ENCODE measurements around the gene UGGT1.
"Not testable (repeated sequence)": the region's sequence is repeated elsewhere in the genome, so short reads cannot be mapped to it uniquely, and the experiment has no call there.

Gene UGGT1

GRCh38 chr2:128115921-128116623 lies 25.1 kb downstream of the UGGT1 start:
- DNase-seq (ENCODE audit: low read depth in 2 of 2), result no peak

- DNase-seq (ENCODE audit: low read depth in 2 of 2), result no peak
These were observed 43.6 kb downstream of the UGGT1 start for GRCh38 chr2:128134573-128134972.

DNA sequence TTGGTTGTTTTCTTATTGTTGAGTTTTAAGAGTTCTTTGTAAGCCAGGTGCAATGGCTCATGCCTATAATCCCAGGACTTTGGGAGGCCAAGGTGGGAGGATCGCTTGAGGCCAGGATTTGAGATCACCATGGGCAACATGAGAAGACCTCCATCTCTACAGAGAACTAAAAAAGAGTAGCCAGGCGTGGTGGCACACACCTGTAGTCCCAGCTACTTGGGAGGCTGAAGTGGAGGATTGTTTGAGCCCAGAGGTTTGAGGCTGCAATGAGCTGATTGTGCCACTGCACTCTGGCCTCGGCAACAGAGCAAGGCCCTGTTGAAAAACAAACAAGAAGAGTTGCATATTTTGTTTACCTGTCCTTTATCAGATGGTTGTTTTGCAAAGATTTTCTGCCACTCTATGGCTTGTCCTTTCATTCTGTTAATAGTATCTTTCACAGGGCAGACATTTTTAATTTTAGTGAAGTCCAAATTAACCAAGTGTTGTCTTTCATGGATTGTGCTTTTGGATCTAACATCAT lies 46.2 kb downstream of the UGGT1 start:
- DNase-seq (ENCODE audit: low read depth in 2 of 2), result no peak

DNA sequence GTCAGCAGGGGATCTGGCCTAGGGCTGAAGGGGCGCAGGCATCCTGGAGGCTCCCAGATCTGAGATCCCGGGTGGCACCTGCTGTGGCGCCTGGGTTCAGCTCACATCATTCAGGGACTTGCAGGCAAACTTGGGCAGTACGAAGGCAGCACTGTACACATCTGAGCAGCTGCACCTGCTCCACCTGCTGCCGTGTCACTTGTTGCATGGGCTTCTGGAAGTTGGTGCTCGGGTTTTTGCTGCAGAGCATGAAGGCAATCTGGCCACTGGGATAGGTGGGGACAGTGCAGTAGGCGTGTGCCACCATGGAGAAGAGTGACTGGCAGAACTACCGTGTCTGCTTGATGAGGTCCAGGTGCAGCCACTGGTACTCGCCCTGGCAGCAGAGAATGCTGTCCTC lies 48.6 kb downstream of the UGGT1 start:
- DNase-seq (ENCODE audit: low read depth in 2 of 2), result no peak

GRCh38 chr2:128145651-128146050 lies 54.7 kb downstream of the UGGT1 start:
- no peak for DNase-seq (ENCODE audit: low read depth in 2 of 2)

GRCh38 chr2:128153786-128154185 lies 62.8 kb downstream of the UGGT1 start:
- DNase-seq (ENCODE audit: low read depth in 2 of 2), result no peak

DNA sequence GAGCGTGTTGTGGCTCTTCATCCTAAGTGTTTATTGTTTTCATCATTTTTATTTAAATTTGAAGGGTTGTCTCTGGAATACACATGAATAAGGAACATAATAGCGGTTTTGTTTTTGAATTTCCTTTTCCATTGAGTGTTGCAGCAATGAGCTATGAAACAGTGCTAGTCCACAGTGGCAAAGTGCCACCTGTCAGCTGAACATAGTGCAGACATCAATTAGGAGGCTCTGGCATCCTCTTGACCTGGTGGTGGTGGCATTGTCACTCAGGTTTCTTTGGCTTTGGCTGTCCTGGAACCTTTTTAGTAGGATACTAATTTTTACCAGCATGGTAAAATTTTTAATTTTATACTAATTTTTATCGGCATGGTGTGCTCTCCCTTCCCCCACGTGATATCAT lies 63.2 kb downstream of the UGGT1 start:
- no peak for DNase-seq (ENCODE audit: low read depth in 2 of 2)

DNA sequence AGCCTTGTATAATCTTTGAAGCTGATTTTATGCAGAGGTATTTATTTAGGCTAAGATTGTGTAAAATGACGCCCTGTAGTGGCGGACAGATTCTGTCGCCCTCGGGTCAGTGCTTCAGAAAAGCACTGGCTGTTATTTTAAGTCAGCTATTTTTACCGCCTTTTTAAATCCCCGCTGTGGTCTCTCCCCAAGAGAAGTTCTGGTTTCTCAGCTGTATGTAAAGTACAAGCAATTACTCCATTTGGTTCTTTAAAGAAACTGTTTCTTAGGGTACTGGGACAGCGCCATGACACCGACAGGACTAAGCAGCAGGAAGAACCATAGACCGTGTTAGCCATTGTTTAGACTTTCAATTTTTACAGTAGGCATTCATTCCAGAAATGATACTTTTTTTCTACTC lies 65.0 kb downstream of the UGGT1 start:
- no peak for DNase-seq (ENCODE audit: low read depth in 2 of 2)

DNA sequence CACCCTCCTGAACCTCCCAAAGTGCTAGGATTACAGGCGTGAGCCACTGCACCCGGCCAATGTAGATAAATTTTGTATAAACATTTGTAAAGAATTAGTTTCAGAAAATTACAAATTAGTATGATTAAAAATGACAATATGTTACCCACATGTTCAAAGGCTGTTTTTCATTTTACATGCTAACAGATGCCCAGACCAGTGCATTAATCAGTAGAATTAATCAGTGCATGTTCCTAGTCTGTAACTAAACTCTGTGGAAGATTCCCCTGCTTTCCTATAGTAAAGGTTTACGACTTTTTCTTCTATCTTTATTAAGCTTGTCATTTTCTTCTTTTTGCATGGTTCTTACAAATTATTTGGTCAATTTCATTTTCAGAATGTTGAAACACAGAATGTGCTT lies 65.8 kb downstream of the UGGT1 start:
- no peak for DNase-seq (ENCODE audit: low read depth in 2 of 2)

DNA sequence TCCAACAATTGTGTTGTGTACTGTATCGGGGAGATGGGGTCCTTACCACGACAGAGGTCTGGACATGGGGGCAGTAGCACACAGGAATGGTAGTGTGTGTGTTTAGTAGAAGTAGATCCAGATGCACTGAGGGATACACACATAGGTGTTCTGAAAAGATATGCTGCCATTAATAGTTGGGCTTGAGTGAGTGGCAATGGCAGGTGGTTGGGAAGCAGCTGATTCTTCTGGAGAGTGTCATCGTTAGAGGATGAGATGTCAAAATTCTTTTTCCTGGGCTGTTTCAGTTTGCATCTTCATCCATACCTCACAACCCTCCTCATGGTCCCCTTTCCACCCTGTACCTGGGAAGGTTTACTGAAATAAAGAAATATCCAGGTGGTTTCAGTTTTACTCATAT lies 66.6 kb downstream of the UGGT1 start:
- DNase-seq (ENCODE audit: low read depth in 2 of 2), result no peak

DNA sequence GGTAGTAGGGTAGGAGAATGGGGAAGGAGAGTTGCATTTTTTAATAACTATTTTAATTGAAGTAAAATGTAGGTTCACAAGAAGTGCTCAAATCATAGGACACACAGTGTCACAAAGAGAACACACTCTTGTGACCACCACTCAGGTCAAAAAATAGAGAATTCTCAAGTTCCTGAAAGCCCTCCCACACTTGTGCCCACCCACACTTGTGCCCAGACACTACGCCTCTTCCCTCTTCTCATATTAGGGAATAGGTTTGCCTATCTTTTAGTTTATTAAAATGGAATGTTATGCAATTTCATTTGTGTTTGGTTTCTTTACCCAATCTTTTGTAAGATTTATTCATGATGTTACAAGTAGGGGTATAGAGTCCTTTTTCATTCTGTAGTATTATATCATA lies 67.2 kb downstream of the UGGT1 start:
- no peak for DNase-seq (ENCODE audit: low read depth in 2 of 2)

DNA sequence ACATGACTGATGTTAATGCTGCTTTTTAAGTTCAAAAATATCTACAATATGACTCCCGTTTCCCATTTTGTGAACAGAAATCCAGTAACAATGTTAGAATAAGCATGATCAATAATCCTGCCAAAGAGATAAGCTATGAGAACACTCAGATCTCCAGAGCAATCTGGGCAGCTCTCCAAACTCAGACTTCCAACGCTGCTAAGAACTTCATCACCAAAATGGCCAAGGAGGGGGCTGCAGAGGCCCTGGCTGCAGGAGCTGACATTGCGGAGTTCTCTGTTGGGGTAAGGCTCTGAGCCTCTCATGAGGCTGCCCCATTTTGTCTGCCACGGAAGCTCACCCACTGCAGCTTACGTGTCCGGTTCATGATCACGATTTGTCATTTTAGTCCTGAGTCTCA lies 68.4 kb downstream of the UGGT1 start:
- no peak for DNase-seq (ENCODE audit: low read depth in 2 of 2)

- DNase-seq (ENCODE audit: low read depth in 2 of 2), result no peak
These were observed 69.7 kb downstream of the UGGT1 start for GRCh38 chr2:128160616-128161275.

DNA sequence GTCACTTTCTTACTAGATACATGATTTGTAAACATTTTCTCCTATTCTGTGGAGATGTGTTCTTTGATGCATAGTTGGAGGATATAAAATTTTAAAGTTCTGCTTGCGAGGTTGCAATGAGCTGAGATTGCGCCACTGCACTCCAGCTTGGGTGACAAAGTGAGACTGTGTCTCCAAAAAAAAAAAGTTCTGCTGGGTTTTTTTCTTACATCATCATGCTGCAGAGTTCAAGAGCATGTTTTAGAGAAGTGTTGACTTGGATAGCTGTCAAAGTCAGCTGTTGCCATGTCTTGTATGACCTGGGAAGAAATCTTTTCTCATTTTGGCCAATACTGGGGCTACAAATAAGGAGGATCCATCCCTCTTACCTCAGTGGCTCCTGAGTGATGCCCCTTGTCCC lies 71.3 kb downstream of the UGGT1 start:
- DNase-seq (ENCODE audit: low read depth in 2 of 2), result no peak

- no peak for DNase-seq (ENCODE audit: low read depth in 2 of 2)
These were observed 73.3 kb downstream of the UGGT1 start for GRCh38 chr2:128164311-128164710.

DNA sequence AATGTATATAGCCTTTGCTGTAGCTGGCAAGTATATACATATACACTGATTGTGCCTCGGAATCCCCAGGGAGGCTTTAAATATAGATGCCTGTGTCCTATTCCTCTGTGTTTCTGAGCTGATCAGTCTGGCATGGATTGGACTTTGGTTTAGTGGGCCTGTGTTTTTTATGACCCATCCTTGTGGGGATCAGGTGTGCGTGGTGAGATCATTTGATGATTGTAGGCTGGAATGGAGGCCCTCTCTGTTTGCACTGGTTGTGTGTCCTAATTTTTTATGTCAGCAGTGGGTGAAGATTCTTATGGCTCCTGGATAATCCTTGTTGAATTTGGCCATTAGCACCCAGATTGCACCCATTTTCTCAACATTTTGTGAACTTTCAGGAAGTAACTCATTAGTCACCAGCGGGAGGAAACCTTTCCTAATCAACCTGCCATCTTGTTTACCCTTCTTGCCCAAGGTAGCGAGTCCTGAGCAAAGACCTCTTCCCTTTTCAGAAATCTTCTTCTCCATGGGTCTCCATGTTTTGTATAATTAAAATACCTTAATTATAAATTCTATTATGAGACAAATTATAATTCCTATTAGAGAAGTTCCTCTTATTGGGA lies 75.8 kb downstream of the UGGT1 start:
- DNase-seq (ENCODE audit: low read depth in 2 of 2), result no peak

GRCh38 chr2:128169094-128169493 lies 78.1 kb downstream of the UGGT1 start:
- no peak for DNase-seq (ENCODE audit: low read depth in 2 of 2)

DNA sequence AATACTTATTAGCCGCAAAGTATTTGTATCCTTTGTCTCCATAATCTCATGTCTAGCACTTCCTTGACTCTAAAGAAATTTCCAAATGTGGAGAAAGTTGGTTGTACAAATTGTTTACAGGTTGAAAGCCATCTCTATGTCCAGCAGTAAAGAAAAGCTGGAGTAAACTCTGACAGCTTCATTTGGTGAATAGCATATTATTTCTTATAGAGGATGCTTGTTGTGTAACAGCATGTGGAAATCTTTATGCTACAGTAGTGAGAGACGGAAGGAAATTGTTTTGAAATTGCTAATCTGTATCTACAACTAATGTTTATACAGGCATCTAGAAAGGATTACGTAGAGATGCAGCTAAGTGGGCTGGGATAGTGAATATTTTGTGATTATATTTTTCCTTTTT lies 78.5 kb downstream of the UGGT1 start:
- no peak for DNase-seq (ENCODE audit: low read depth in 2 of 2)

GRCh38 chr2:128169933-128170709 lies 79.1 kb downstream of the UGGT1 start:
- no peak for DNase-seq (ENCODE audit: low read depth in 2 of 2)

- no peak for DNase-seq (ENCODE audit: low read depth in 2 of 2)
These were observed 79.8 kb downstream of the UGGT1 start for GRCh38 chr2:128170776-128171175.

- DNase-seq (ENCODE audit: low read depth in 2 of 2), result no peak
These were observed 81.2 kb downstream of the UGGT1 start for GRCh38 chr2:128172191-128172590.

DNA sequence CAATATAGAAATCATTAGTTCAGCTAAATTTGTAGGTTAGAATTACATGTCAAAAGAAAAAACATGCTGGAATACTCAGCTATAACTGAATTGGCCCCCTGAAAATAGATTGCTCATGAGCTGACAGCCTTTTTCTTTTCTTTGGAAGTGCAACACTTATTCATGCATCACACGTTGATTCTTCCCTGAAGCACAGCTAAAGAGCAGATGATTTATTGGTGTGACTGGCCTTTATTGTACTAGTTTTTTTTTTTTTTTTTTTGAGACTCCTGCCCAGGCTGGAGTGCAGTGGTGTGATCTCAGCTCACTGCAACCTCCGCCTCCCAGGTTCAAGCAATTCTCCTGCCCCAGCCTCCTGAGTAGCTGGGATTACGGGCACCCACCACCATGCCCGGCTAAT lies 83.1 kb downstream of the UGGT1 start:
- DNase-seq (ENCODE audit: low read depth in 2 of 2), result not testable (repeated sequence)

All from stimulated activated CD8-positive, alpha-beta memory T cell treated with anti-CD3 and anti-CD28 coated beads, Interleukin-7, amount 100 ng/mL, for 1 hour (primary cell).